Cardiac muscle cell (in vitro differentiated cells and primary cell): ENCODE results near the gene INSC. TPM values are rescaled to one million over a fixed set of nuclear protein-coding genes. Genes with fewer than 3 reads are reported as not detected.
A peak's percentile ranks its signal among the peaks of the same experiment; 100 is the strongest.

Experiments
- DNase-seq, 2 donors: peaks; one replicate each; pipeline versions ENCODE4 v3.0.0 to v3.0.0-alpha.2; 2010 to 2017; ENCODE audit warnings: low read depth in 1 of 2, low spot score in 1 of 2
- H3K27ac ChIP-seq: fragments of 200-600 bp; sonication (generic); 2 replicates; pipeline ENCODE4 v1.5.1; 2016
- H3K27me3 ChIP-seq: fragments of 200-600 bp; sonication (generic); 2 replicates; pipeline ENCODE4 v1.6.0; 2016; ENCODE audit warnings: control low read depth
- H3K36me3 ChIP-seq: fragments of 200-600 bp; sonication (generic); 2 replicates; pipeline ENCODE4 v1.5.1; 2016; ENCODE audit warnings: control low read depth
- H3K4me1 ChIP-seq: fragments of 200-600 bp; sonication (generic); 2 replicates; pipeline ENCODE4 v1.8.1; 2017; ENCODE audit warnings: low read depth, mild to moderate bottlenecking, mixed run types
- H3K4me3 ChIP-seq: fragments of 200-600 bp; sonication (generic); 2 replicates; pipeline ENCODE4 v1.5.1; 2016; ENCODE audit warnings: mild to moderate bottlenecking
- H3K9me3 ChIP-seq: fragments of 200-600 bp; sonication (generic); 2 replicates; pipeline ENCODE4 v1.5.1; 2017; ENCODE audit warnings: low read depth, mild to moderate bottlenecking, control low read depth
- CTCF ChIP-seq: IDR thresholded peaks from 2 replicates; pipeline ENCODE4 v1.5.1; 2012; ENCODE audit warnings: low read depth, mild to moderate bottlenecking, low read length
- polyA plus RNA-seq: library from polyadenylated mRNA; unstranded; fragments of >200 nt; fragmentation: Nextera tagmentation; extraction: Ambion mirVana; gene quantifications from 2 replicates; pipeline ENCODE4 v1.2.1, GENCODE V29; 2016
- total RNA-seq: library from RNA; depleted of rRNA; stranded (reverse); fragments of >200 nt; gene quantifications from 2 replicates; pipeline ENCODE4 v1.2.3, GENCODE V29; 2016

The INSC gene
- total and polyA plus RNA-seq, 2 experiments from 2014 or later, result not detected

GRCh38 chr11:15238856-15239255 lies 124.1 kb downstream of the INSC start:
- H3K4me3 ChIP-seq, result no peak overlapping the region
- no peak overlapping the region for H3K27ac ChIP-seq
- DNase-seq, result no peak
- no peaks in the 10 kb centered on the region for H3K36me3 ChIP-seq
- no peaks in the 10 kb centered on the region for H3K27me3 ChIP-seq
- H3K4me1 ChIP-seq, result no peaks in the 10 kb centered on the region
- TF ChIP-seq CTCF, result no peak
- no peaks in the 10 kb centered on the region for H3K9me3 ChIP-seq

GRCh38 chr11:15248749-15249148 lies 134.0 kb downstream of the INSC start:
- no peak for TF ChIP-seq CTCF
- no peak for DNase-seq
- Histone ChIP-seq H3K27me3 (no peaks in the 10 kb centered on the region), H3K4me3 (no peak overlapping the region), H3K36me3 (no peaks in the 10 kb centered on the region), H3K9me3 (no peaks in the 10 kb centered on the region), H3K4me1 (no peaks in the 10 kb centered on the region), H3K27ac (no peak overlapping the region)

- Histone ChIP-seq H3K27ac (no peak overlapping the region), H3K9me3 (no peaks in the 10 kb centered on the region), H3K4me1 (peaks cover 5% of the 10 kb centered on the region), H3K36me3 (no peaks in the 10 kb centered on the region), H3K4me3 (no peak overlapping the region), H3K27me3 (no peaks in the 10 kb centered on the region)
- TF ChIP-seq CTCF, result no peak
- peak; percentile 16 to 57 for DNase-seq
These were observed 143.9 kb downstream of the INSC start for GRCh38 chr11:15258433-15259165.

GRCh38 chr11:15266999-15267398 lies 152.3 kb downstream of the INSC start:
- no peaks in the 10 kb centered on the region for H3K4me1 ChIP-seq
- no peaks in the 10 kb centered on the region for H3K36me3 ChIP-seq
- no peak overlapping the region for H3K27ac ChIP-seq
- H3K27me3 ChIP-seq, result no peaks in the 10 kb centered on the region
- TF ChIP-seq CTCF, result no peak
- no peaks in the 10 kb centered on the region for H3K9me3 ChIP-seq
- H3K4me3 ChIP-seq, result no peak overlapping the region
- no peak for DNase-seq

GRCh38 chr11:15268598-15268997 lies 153.9 kb downstream of the INSC start:
- no peaks in the 10 kb centered on the region for H3K36me3 ChIP-seq
- no peaks in the 10 kb centered on the region for H3K27me3 ChIP-seq
- no peaks in the 10 kb centered on the region for H3K9me3 ChIP-seq
- H3K4me3 ChIP-seq, result no peak overlapping the region
- no peaks in the 10 kb centered on the region for H3K4me1 ChIP-seq
- no peak overlapping the region for H3K27ac ChIP-seq
- TF ChIP-seq CTCF, result no peak
- DNase-seq, result no peak
